ENCODE results near the gene MYBPC2.

MYBPC2 gene

GRCh38 chr19:50478901-50479715, 46.4 kb downstream of the MYBPC2 start:
- in situ Hi-C loops (cut with MboI; ENCODE audit: low sequenced_read_pairs) = no loop called here

DNA sequence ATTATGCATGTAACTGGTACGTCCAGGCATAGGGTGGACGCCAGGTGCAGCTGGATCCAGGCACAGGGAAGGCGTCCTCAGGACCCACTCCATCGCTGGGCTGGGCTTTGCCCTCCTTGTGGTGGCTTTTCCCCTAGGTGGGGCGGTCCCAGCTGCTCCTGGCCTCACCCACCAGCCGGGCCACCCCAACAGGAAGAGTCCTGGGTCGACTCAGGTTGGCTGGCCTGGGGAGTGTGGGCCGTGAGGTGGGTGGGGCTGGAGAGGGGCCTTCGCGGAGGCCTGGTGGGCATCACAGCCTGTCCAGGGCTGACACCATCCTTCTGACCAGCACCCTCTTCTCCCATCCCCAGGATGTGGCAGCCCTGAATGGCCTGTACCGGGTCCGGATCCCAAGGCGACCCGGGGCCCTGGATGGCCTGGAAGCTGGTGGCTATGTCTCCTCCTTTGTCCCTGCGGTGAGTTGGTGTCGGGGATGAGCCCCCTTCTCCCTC, 47.1 kb downstream of the MYBPC2 start:
- in situ Hi-C loops (cut with MboI; ENCODE audit: low sequenced_read_pairs) = no loop called here

- in situ Hi-C loops (cut with MboI; ENCODE audit: low sequenced_read_pairs) = no loop called here
These were observed 47.8 kb downstream of the MYBPC2 start for GRCh38 chr19:50480281-50481111.

DNA sequence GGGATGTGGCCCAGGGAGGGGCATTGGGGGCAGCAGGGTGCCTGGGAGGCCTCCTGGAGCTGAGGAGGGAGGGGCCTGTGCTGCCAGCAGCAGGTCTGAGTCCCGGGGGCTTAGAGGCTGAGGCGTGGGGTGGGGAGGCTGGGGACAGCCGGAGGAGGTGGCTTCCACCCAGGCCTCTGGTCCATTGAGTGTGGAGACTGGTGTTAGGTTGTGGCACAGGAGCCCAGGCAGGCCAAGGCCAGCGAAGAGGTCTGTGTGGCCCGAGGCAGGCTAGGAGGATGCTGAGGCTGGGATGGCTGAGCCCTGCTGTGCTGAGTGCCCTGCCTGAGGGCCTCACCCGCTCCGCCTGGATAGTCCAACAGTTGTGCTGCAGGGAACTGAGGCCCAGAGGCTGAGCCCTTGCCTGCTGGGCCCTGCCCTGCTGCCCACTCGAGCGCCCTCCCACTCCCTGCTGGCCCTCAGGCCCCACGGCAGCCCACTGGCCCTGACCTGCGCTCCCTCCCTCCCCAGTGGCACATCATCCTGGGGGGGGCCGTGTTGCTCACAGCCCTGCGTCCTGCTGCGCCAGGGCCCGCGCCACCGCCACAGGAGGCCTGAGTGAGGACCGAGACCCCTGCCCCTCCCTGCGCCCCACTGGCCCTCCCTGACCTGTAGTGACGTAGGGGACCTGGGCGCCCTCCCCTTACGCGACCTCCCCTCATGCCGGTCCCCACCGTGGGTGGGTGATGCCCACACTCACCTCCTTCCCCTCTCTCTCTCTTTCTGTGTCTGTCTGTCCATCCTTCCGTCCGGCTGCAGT, 48.9 kb downstream of the MYBPC2 start:
- in situ Hi-C loops (cut with MboI; ENCODE audit: low sequenced_read_pairs) = no loop called here

DNA sequence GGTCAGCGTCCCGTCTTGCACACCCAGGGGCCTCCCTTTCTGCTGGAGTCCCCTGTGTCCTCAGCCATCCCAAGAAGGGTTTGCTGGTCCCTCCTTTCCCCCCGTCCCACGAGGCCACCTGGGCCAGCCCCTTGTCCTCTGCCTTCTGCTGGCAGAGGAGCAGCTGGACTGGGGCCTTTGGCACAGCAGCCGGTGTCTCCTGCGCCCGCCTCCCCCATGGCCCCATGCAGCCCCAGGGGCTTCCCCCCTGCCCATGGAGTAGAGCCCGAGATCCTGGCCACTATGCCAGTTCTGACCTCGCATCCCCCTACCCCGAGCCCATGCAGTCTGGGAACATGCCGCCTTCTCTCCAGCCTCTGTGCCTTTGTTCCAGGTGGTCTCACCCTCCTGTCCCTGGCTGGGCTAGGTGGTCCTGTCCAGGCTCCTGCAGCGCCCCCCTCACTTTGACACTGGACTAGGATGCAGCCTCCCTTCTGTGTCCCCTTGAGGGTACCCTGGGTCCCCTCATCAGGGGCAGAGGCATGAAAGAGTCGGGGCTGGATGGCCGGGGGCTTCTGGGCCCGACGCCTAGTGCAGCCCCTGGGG, 49.7 kb downstream of the MYBPC2 start:
- in situ Hi-C loops (cut with MboI; ENCODE audit: low sequenced_read_pairs) = no loop called here

- in situ Hi-C loops (cut with MboI; ENCODE audit: low sequenced_read_pairs) = no loop called here
These were observed 50.2 kb downstream of the MYBPC2 start for GRCh38 chr19:50482916-50483315.

DNA sequence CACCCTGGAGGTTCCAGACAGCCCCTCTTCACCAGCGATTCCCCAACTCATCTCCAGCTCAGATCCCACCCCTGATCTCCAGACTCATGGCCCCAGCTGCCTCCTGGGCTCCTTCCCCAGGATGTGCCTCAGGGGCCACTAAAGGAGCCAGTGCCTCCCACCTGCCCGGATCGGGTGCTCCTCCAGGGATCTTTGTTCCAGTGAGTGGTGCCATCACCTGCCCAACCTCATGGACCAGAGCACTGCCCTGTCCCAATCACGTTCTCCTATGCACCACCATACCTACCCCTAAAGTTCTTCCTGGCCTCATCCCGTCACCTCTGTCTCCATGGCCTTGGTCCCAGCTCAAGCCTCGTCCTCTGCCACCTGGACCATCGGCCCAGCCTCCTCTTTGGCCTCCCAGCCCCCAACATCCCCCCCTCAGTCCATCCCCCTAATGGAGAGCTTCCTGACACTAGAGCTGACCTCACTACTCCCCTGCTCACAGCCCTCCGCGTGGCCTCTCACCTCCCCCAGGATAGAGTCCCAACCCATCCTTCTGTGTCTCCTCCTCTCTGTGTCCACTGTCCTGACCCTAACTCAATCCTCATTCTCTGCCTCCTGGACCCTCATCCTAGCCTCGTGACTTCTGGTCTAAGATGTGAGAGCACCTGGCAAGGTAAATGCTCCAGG, 52.7 kb downstream of the MYBPC2 start:
- in situ Hi-C loops (cut with MboI; ENCODE audit: low sequenced_read_pairs) = no loop called here

DNA sequence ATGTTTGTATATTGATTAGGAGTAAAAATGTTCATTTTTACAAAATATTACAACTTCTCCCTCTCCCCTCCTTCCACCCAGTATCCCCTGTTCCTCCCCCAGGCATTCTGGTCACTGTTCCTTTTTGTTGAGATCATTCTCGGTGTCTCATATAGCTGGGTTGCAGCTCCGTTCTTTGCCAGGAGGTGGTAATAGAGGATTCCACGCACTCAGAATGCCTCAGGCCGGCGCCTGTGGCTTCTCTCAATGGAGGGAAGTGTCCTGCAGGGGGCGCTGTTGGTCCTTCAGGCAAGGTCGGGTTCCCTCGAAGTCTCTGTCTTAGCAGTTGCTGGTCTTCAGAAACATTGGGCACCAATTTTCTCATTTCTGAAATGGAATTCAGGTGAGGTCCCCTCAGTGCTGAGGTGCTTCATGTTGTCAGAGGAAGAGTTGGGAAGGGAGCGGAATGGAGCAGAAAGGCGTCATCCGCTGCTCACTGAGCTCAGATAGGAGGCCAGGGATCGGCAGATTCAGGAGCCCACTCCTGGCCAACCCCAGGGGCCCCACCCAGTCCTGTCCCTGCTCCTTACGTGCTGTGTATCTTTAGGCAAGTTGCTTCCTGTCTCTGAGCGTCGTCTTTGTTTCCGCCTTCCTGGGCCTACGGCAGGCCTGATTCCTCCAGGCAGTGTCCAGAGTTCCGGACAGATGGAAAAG, 54.3 kb downstream of the MYBPC2 start:
- in situ Hi-C loops (cut with MboI; ENCODE audit: low sequenced_read_pairs) = no loop called here

GRCh38 chr19:50488389-50489194, 55.9 kb downstream of the MYBPC2 start:
- in situ Hi-C loops (cut with MboI; ENCODE audit: low sequenced_read_pairs) = no loop called here

GRCh38 chr19:50489461-50490011, 56.8 kb downstream of the MYBPC2 start:
- in situ Hi-C loops (cut with MboI; ENCODE audit: low sequenced_read_pairs) = no loop called here

DNA sequence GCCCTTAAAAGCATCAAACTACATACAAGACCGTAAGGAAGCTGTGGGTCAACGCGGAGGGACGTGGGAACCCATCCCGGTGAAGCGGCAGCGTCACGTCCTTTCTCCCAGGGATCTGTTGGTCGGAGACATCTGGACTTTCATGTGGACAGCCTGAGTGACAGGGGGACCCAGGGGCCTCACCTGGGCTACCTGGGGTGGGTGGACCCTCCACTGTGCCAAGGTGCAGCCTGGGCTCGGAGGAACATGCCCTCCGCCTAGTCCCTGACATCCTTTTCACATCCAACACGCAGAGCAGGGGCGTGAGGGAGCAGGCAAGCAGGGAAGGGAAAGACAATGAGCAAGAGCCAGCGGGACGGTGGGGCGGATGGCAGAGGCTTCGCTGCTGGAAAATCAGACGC, 57.7 kb downstream of the MYBPC2 start:
- in situ Hi-C loops (cut with MboI; ENCODE audit: low sequenced_read_pairs) = no loop called here

- in situ Hi-C loops (cut with MboI; ENCODE audit: low sequenced_read_pairs) = no loop called here
These were observed 58.3 kb downstream of the MYBPC2 start for GRCh38 chr19:50490991-50491472.

GRCh38 chr19:50492303-50493052, 59.8 kb downstream of the MYBPC2 start:
- in situ Hi-C loops (cut with MboI; ENCODE audit: low sequenced_read_pairs) = no loop called here

- in situ Hi-C loops (cut with MboI; ENCODE audit: low sequenced_read_pairs) = no loop called here
These were observed 60.5 kb downstream of the MYBPC2 start for GRCh38 chr19:50493171-50493570.

- in situ Hi-C loops (cut with MboI; ENCODE audit: low sequenced_read_pairs) = no loop called here
These were observed 61.7 kb downstream of the MYBPC2 start for GRCh38 chr19:50494186-50495019.

DNA sequence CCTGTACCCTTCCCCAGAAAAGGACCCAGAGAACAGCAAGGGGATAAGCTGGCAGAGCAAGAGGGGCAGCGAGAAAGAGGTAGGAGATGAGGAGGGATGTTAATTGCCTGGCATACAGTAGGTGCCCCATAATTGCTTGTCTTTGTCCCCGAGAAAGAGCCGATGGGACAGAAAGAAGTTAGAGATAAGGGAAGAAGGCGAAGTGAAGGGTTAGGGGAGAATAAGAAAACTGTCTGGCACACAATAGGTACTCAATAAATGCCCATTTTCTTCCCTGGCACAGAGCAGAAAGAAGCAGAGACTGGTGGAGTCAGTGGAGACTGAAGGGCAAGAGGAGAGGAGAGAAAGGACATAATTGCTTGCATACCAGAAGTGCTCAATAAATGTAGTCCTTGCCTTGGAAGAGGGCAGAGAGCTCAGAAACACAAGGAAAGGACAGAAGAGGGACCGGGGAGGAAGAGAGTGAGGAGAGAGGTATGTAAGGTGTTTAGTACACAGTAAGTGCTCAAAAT, 62.4 kb downstream of the MYBPC2 start:
- in situ Hi-C loops (cut with MboI; ENCODE audit: low sequenced_read_pairs) = no loop called here

All from HL-60/S4 (cell line).